NT2/D1 (cell line): Measurements from ENCODE around the gene TNFRSF1B.

Source experiments
- DNase-seq: peaks from one replicate; pipeline ENCODE4 v3.0.0-alpha.2; 2011; ENCODE audit warnings: low read depth, low spot score
- H3K27me3 ChIP-seq: 2 replicates; pipeline ENCODE4 v1.6.0; 2011; ENCODE audit warnings: mild to moderate bottlenecking; ENCODE audit not compliant: insufficient read length, insufficient read depth
- H3K36me3 ChIP-seq: 2 replicates; pipeline ENCODE4 v1.6.1; 2011; ENCODE audit warnings: mild to moderate bottlenecking, low read length, mixed read lengths; ENCODE audit not compliant: insufficient read depth, insufficient read length
- H3K4me1 ChIP-seq: 2 replicates; pipeline ENCODE4 v1.5.1; 2011; ENCODE audit not compliant: insufficient read depth, insufficient read length
- H3K4me3 ChIP-seq: 2 replicates; pipeline ENCODE4 v1.5.1; 2011; ENCODE audit warnings: low read depth; ENCODE audit not compliant: insufficient read length
- H3K9ac ChIP-seq: 2 replicates; pipeline ENCODE4 v1.6.0; 2011; ENCODE audit warnings: low read depth; ENCODE audit not compliant: insufficient read length
- H3K9me3 ChIP-seq: 2 replicates; pipeline ENCODE4 v1.5.1; 2011; ENCODE audit warnings: mild to moderate bottlenecking, low read length; ENCODE audit not compliant: insufficient read depth
- SUZ12 ChIP-seq: IDR thresholded peaks from 2 replicates; pipeline ENCODE4 v1.6.1; 2011; ENCODE audit not compliant: insufficient read length, insufficient read depth; ENCODE audit errors: extremely low read depth
- YY1 ChIP-seq: IDR thresholded peaks from 2 replicates; pipeline ENCODE4 v1.6.1; 2011; ENCODE audit not compliant: insufficient read length, insufficient read depth
- ZNF274 ChIP-seq: IDR thresholded peaks from 2 replicates; pipeline ENCODE4 v1.6.1; 2011; ENCODE audit warnings: mild to moderate bottlenecking, low read depth, low read length

TNFRSF1B gene

GRCh38 chr1:12228979-12229378 is 62.2 kb downstream of the TNFRSF1B start:
- no peak for DNase-seq
- no peak overlapping the region for H3K4me3 ChIP-seq
- H3K9ac ChIP-seq, result no peak overlapping the region
- H3K36me3 ChIP-seq, result no peaks in the 10 kb centered on the region
- H3K4me1 ChIP-seq, result peaks cover 3% of the 10 kb centered on the region
- H3K9me3 ChIP-seq, result no peaks in the 10 kb centered on the region
- TF ChIP-seq SUZ12 (no peak), ZNF274 (no peak), YY1 (no peak)
- H3K27me3 ChIP-seq, result no peaks in the 10 kb centered on the region

- H3K9ac ChIP-seq, result no peak overlapping the region
- peaks cover 3% of the 10 kb centered on the region for H3K4me1 ChIP-seq
- no peak overlapping the region for H3K4me3 ChIP-seq
- H3K9me3 ChIP-seq, result no peaks in the 10 kb centered on the region
- TF ChIP-seq YY1 (no peak), ZNF274 (no peak), SUZ12 (no peak)
- no peak for DNase-seq
- H3K36me3 ChIP-seq, result no peaks in the 10 kb centered on the region
- H3K27me3 ChIP-seq, result no peaks in the 10 kb centered on the region
These were observed 62.6 kb downstream of the TNFRSF1B start for GRCh38 chr1:12229386-12229834.

- Histone ChIP-seq H3K9me3 (no peaks in the 10 kb centered on the region), H3K4me1 (peaks cover 3% of the 10 kb centered on the region), H3K9ac (peak within 1 kb of the TSS; percentile 86), H3K36me3 (peaks cover 5% of the 10 kb centered on the region), H3K4me3 (peak within 1 kb of the TSS; percentile 80), H3K27me3 (no peaks in the 10 kb centered on the region)
- TF ChIP-seq SUZ12, result no peak
- TF ChIP-seq YY1, result peak; percentile 36
- peak; percentile 58 for DNase-seq
These were observed 63.2 kb downstream of the TNFRSF1B start, which contains the start of gene VPS13D for GRCh38 chr1:12229835-12230548. TSS of gene VPS13D (plus strand) at chr1:12230030. CDS start at chr1:12234267, 4,237 bp downstream.

GRCh38 chr1:12230549-12231275 is 63.9 kb downstream of the TNFRSF1B start:
- Histone ChIP-seq H3K36me3 (peaks cover 6% of the 10 kb centered on the region), H3K4me1 (peaks cover 3% of the 10 kb centered on the region), H3K27me3 (no peaks in the 10 kb centered on the region), H3K9ac (peak overlapping the region; percentile 86), H3K4me3 (peak overlapping the region; percentile 80), H3K9me3 (no peaks in the 10 kb centered on the region)
- TF ChIP-seq YY1 (no peak), ZNF274 (no peak), SUZ12 (no peak)
- no peak for DNase-seq

- TF ChIP-seq ZNF274 (no peak), YY1 (no peak), SUZ12 (no peak)
- Histone ChIP-seq H3K27me3 (no peaks in the 10 kb centered on the region), H3K9me3 (no peaks in the 10 kb centered on the region), H3K4me1 (peaks cover 3% of the 10 kb centered on the region), H3K36me3 (peaks cover 6% of the 10 kb centered on the region), H3K9ac (peak overlapping the region; percentile 86), H3K4me3 (peak overlapping the region; percentile 80)
- DNase-seq, result no peak
These were observed 64.4 kb downstream of the TNFRSF1B start for GRCh38 chr1:12231276-12231595.

- no peak for DNase-seq
- TF ChIP-seq SUZ12, result no peak
- TF ChIP-seq YY1, result no peak
- TF ChIP-seq ZNF274, result no peak
- Histone ChIP-seq H3K4me3 (no peak overlapping the region), H3K36me3 (peaks cover 6% of the 10 kb centered on the region), H3K9me3 (no peaks in the 10 kb centered on the region), H3K4me1 (peaks cover 3% of the 10 kb centered on the region), H3K9ac (no peak overlapping the region), H3K27me3 (no peaks in the 10 kb centered on the region)
These were observed 65.4 kb downstream of the TNFRSF1B start for GRCh38 chr1:12232221-12232620.

GRCh38 chr1:12244078-12244477 is 77.3 kb downstream of the TNFRSF1B start:
- Histone ChIP-seq H3K36me3 (peaks cover 31% of the 10 kb centered on the region), H3K4me1 (peaks cover 5% of the 10 kb centered on the region), H3K9me3 (no peaks in the 10 kb centered on the region), H3K4me3 (no peak overlapping the region), H3K27me3 (no peaks in the 10 kb centered on the region), H3K9ac (no peak overlapping the region)
- no peak for DNase-seq
- no peak for TF ChIP-seq SUZ12
- TF ChIP-seq YY1, result no peak
- TF ChIP-seq ZNF274, result no peak
